GM23248 (cell line): ENCODE results near the gene WASL. TPM values are rescaled to one million over a fixed set of nuclear protein-coding genes. Genes with fewer than 3 reads are reported as not detected.

Source experiments
- DNase-seq: peaks from one replicate; pipeline ENCODE4 v3.0.0-alpha.2; 2015
- H2AFZ ChIP-seq: fragments of 200-600 bp; sonication (generic); 2 replicates; pipeline ENCODE4 v1.6.1; 2016; ENCODE audit warnings: antibody characterized with exemption
- H3F3A ChIP-seq: fragments of 200-600 bp; sonication (generic); 2 replicates; pipeline ENCODE4 v1.6.1; 2016; ENCODE audit warnings: mild to moderate bottlenecking, antibody characterized with exemption, mixed run types; ENCODE audit not compliant: insufficient read depth
- H3K27ac ChIP-seq: fragments of 200-600 bp; sonication (generic); 2 replicates; pipeline ENCODE4 v1.5.1; 2016; ENCODE audit warnings: mild to moderate bottlenecking
- H3K27me3 ChIP-seq: fragments of 200-600 bp; sonication (generic); replicated peaks from 2 replicates; pipeline ENCODE4 v1.6.1; 2016; ENCODE audit warnings: mild to moderate bottlenecking; ENCODE audit not compliant: insufficient read depth
- H3K36me3 ChIP-seq: fragments of 200-600 bp; sonication (generic); 2 replicates; pipeline ENCODE4 v1.6.1; 2016; ENCODE audit warnings: low read depth, mild to moderate bottlenecking
- H3K4me1 ChIP-seq: fragments of 200-600 bp; sonication (generic); 2 replicates; pipeline ENCODE4 v1.6.1; 2016; ENCODE audit warnings: mild to moderate bottlenecking; ENCODE audit not compliant: insufficient read depth
- H3K4me2 ChIP-seq: fragments of 200-600 bp; sonication (generic); one replicate; pipeline ENCODE4 v1.6.1; 2016; ENCODE audit warnings: mild to moderate bottlenecking; ENCODE audit not compliant: unreplicated experiment
- H3K4me3 ChIP-seq: fragments of 200-600 bp; sonication (generic); 2 replicates; pipeline ENCODE4 v1.5.1; 2016; ENCODE audit warnings: mild to moderate bottlenecking
- H3K79me2 ChIP-seq: fragments of 200-600 bp; sonication (generic); 2 replicates; pipeline ENCODE4 v1.6.1; 2016; ENCODE audit warnings: mild to moderate bottlenecking; ENCODE audit not compliant: insufficient read depth
- H3K9ac ChIP-seq: fragments of 200-600 bp; sonication (generic); 2 replicates; pipeline ENCODE4 v1.6.1; 2016; ENCODE audit warnings: mild to moderate bottlenecking
- H3K9me2 ChIP-seq: fragments of 200-600 bp; sonication (generic); 2 replicates; pipeline ENCODE4 v1.6.1; 2016; ENCODE audit warnings: mixed run types, mild to moderate bottlenecking, moderate library complexity; ENCODE audit not compliant: insufficient read depth
- H3K9me3 ChIP-seq: fragments of 200-600 bp; sonication (generic); one replicate; pipeline ENCODE4 v1.6.1; 2017; ENCODE audit warnings: low read depth
- H4K20me1 ChIP-seq: fragments of 200-600 bp; sonication (generic); 2 replicates; pipeline ENCODE4 v1.6.0; 2016; ENCODE audit not compliant: insufficient read depth
- EZH2 ChIP-seq: fragments of 200-600 bp; sonication (generic); IDR thresholded peaks from 2 replicates; pipeline ENCODE4 v1.6.1; 2018; ENCODE audit warnings: antibody characterized with exemption, mild to moderate bottlenecking; ENCODE audit not compliant: insufficient read depth, poor library complexity, severe bottlenecking
- EZH2phosphoT487 ChIP-seq: fragments of 200-600 bp; sonication (generic); IDR thresholded peaks from 2 replicates; pipeline ENCODE4 v1.6.1; 2018; ENCODE audit warnings: antibody characterized with exemption, moderate library complexity, mild to moderate bottlenecking, low read depth; ENCODE audit not compliant: insufficient read depth
- WGBS, 2 experiments: methylation state at CpG; one replicate each; pipeline ENCODE4 v1.1.6; 2015 to 2017; ENCODE audit warnings: low lambda C conversion rate in 2 of 2, low coverage in 1 of 2; ENCODE audit errors: missing lambda C conversion rate in 2 of 2; 5-methylcytosine and 5-hydroxymethylcytosine counted together
- in situ Hi-C: fragments of 300-500 bp; cut with MboI; formaldehyde crosslinking; loops from 2 replicates; pipeline ENCODE4 v1.15.0; 2020
- polyA plus RNA-seq: library from polyadenylated mRNA; unstranded; fragments of >200 nt; fragmentation: Nextera tagmentation; extraction: Ambion mirVana; gene quantifications from 2 replicates; pipeline ENCODE4 v1.2.1, GENCODE V29; 2016
- small RNA-seq: library from RNA; depleted of rRNA; stranded (forward); fragments of <200 nt; gene quantifications from one replicate; pipeline ENCODE3, GENCODE V24; 2014; ENCODE audit warnings: low read depth, low replicate concordance
- total RNA-seq: library from RNA; depleted of rRNA; stranded (reverse); fragments of >200 nt; shearing (Covaris generic); gene quantifications from 2 replicates; pipeline ENCODE4 v1.2.3, GENCODE V29; 2014; rRNA removed

The WASL gene
- total and polyA plus RNA-seq, 2 experiments from 2014 or later, result 11.6 to 20.7 TPM

GRCh38 chr7:123633553-123633952 is 115.2 kb downstream of the WASL start:
- Histone ChIP-seq H3K4me2 (peak overlapping the region; percentile 33), H2AFZ (no peak overlapping the region), H3K79me2 (no peaks in the 10 kb centered on the region), H3K9me3 (no peaks in the 10 kb centered on the region), H3K27me3 (no peaks in the 10 kb centered on the region), H3K4me3 (no peak overlapping the region), H3F3A (peaks cover 10% of the 10 kb centered on the region; the same call in 1 of the 2 replicates), H3K9ac (no peak overlapping the region), H3K4me1 (peaks cover 17% of the 10 kb centered on the region), H4K20me1 (no peaks in the 10 kb centered on the region), H3K9me2 (no peaks in the 10 kb centered on the region), H3K27ac (peak overlapping the region; percentile 16; the same call in 1 of the 2 replicates), H3K36me3 (no peaks in the 10 kb centered on the region)
- in situ Hi-C loops, result loop anchor here (10.0 kb wide), 1 partner anchor 231 kb away; no protein-coding TSS in a partner anchor
- peak; percentile 77 for DNase-seq
- TF ChIP-seq EZH2phosphoT487 (no peak), EZH2 (no peak)
- 44 to 45% methylated on average over 7 of the region's 7 CpGs for WGBS, 2 experiments

GRCh38 chr7:123632808-123633207 is 116.0 kb downstream of the WASL start:
- in situ Hi-C loops, result loop anchor here (10.0 kb wide), 1 partner anchor 232 kb away; no protein-coding TSS in a partner anchor
- 32 to 65% methylated on average over 2 of the region's 2 CpGs for WGBS, 2 experiments
- Histone ChIP-seq H3F3A (peaks cover 10% of the 10 kb centered on the region; the same call in 1 of the 2 replicates), H3K4me1 (peaks cover 17% of the 10 kb centered on the region), H2AFZ (no peak overlapping the region), H4K20me1 (no peaks in the 10 kb centered on the region), H3K27me3 (no peaks in the 10 kb centered on the region), H3K4me2 (no peak overlapping the region), H3K27ac (no peak overlapping the region), H3K9me3 (no peaks in the 10 kb centered on the region), H3K9ac (no peak overlapping the region), H3K9me2 (no peaks in the 10 kb centered on the region), H3K79me2 (no peaks in the 10 kb centered on the region), H3K4me3 (no peak overlapping the region), H3K36me3 (no peaks in the 10 kb centered on the region)
- DNase-seq, result no peak
- TF ChIP-seq EZH2 (no peak), EZH2phosphoT487 (no peak)

Small RNA genes within 50 kb of the gene (small RNA-seq; reads per million reads assigned to genes)
- gene RNU6-11P, result not detected

Other genes starting within 250 kb of the WASL start
- 0.13 TPM in 1 of 2 replicates, not detected in the other for gene IQUB, start 214.4 kb downstream of the WASL start, total RNA-seq
- 0.10 TPM in 1 of 2 replicates, not detected in the other for gene IQUB, start 214.4 kb downstream of the WASL start, polyA plus RNA-seq
- gene NDUFA5, start 191.2 kb downstream of the WASL start, total RNA-seq, result 39.0 and 52.4 TPM in 2 replicates
- gene NDUFA5, start 191.2 kb downstream of the WASL start, polyA plus RNA-seq, result 109 and 110 TPM in 2 replicates
- not detected in 2 replicates for gene ASB15, start 147.2 kb downstream of the WASL start, total RNA-seq
- not detected in 2 replicates for gene ASB15, start 147.2 kb downstream of the WASL start, polyA plus RNA-seq
- not detected in 2 replicates for gene LMOD2, start 93.1 kb downstream of the WASL start, total RNA-seq
- not detected in 2 replicates for gene LMOD2, start 93.1 kb downstream of the WASL start, polyA plus RNA-seq
- not detected in 2 replicates for gene HYAL4, start 96.2 kb upstream of the WASL start, total RNA-seq
- gene HYAL4, start 96.2 kb upstream of the WASL start, polyA plus RNA-seq, result not detected in 2 replicates
- not detected in 2 replicates for gene SPAM1, start 176.2 kb upstream of the WASL start, total RNA-seq
- not detected in 2 replicates for gene SPAM1, start 176.2 kb upstream of the WASL start, polyA plus RNA-seq